Endothelial cell of umbilical vein (primary cell): ENCODE data around the gene NCK2. TPM values are rescaled to one million over a fixed set of nuclear protein-coding genes. Genes with fewer than 3 reads are reported as not detected.

Source experiments
- BruUV-seq: library from RNA; stranded (reverse); fragments of 400-500 nt; replicated peaks from 2 replicates; lab custom pipeline; 2021; lab: Mats Ljungman, UMichigan
- CTCF ChIA-PET: fragments of 300-600, 350-600 bp; sonication (Branson Sonifier 250); formaldehyde crosslinking; loops from one replicate; lab custom pipeline; 2021; ENCODE audit warnings: antibody characterized with exemption, inconsistent platforms; lab: Charles Lee
- POLR2A ChIA-PET: fragments of 300-600, 350-600 bp; sonication (Branson Sonifier 250); formaldehyde crosslinking; loops from one replicate; lab custom pipeline; 2021; ENCODE audit warnings: antibody characterized with exemption, inconsistent platforms; lab: Charles Lee
- DNase-seq: peaks from one replicate; pipeline ENCODE4 v3.0.0-alpha.2; 2011; ENCODE audit warnings: low read depth, low spot score
- FAIRE-seq: peaks from 2 replicates; lab custom pipeline; 2011; peaks lifted over from hg19 to GRCh38; lab: Jason Lieb, UNC
- H2AFZ ChIP-seq: 2 replicates; pipeline ENCODE4 v1.6.0; 2012; ENCODE audit warnings: low read depth, low read length, control low read depth, inconsistent platforms
- H3K27ac ChIP-seq: 2 replicates; pipeline ENCODE4 v1.5.1; 2011; ENCODE audit warnings: low read depth, mild to moderate bottlenecking, control low read depth, low read length, moderate library complexity; ENCODE audit not compliant: insufficient read depth
- H3K27me3 ChIP-seq, 2 experiments: 2 replicates each; pipeline versions ENCODE4 v1.6.0 to v1.6.1; 2011; ENCODE audit warnings: low read length in 2 of 2, mixed read lengths in 1 of 2; ENCODE audit not compliant: control insufficient read depth in 2 of 2, insufficient read depth in 2 of 2
- H3K36me3 ChIP-seq, 2 experiments: 2 replicates in 1 of 2; 3 replicates in 1 of 2; pipeline ENCODE4 v1.5.1; 2011; ENCODE audit warnings: low read length in 2 of 2, mild to moderate bottlenecking in 1 of 2, moderate library complexity in 1 of 2; ENCODE audit not compliant: control insufficient read depth in 2 of 2, insufficient read depth in 2 of 2; ENCODE audit errors: extremely low read depth in 1 of 2
- H3K4me1 ChIP-seq: 3 replicates; pipeline ENCODE4 v1.5.1; 2011; ENCODE audit warnings: mild to moderate bottlenecking, low read length; ENCODE audit not compliant: control insufficient read depth, insufficient read depth; ENCODE audit errors: extremely low read depth
- H3K4me2 ChIP-seq: 2 replicates; pipeline ENCODE4 v1.6.1; 2011; ENCODE audit warnings: low read length, control low read depth, mixed read lengths; ENCODE audit not compliant: insufficient read depth
- H3K4me3 ChIP-seq, 3 experiments: fragments of 200-600 bp in 1 of 3; sonication (generic), shearing (Covaris generic) in 1 of 3; replicated peaks in 1 of 3; 2 replicates each; pipeline ENCODE4 v1.5.1; 2011 to 2016; ENCODE audit warnings: control low read depth in 3 of 3, low read length in 3 of 3, mild to moderate bottlenecking in 2 of 3, inconsistent platforms in 1 of 3, low read depth in 1 of 3, moderate library complexity in 1 of 3; ENCODE audit not compliant: insufficient read depth in 1 of 3
- H3K79me2 ChIP-seq: 2 replicates; pipeline ENCODE4 v1.6.0; 2012; ENCODE audit warnings: low read length, inconsistent platforms; ENCODE audit not compliant: control insufficient read depth, insufficient read depth
- H3K9ac ChIP-seq: replicated peaks from 2 replicates; pipeline ENCODE3; 2011; ENCODE audit warnings: low read length, control low read depth; ENCODE audit not compliant: insufficient read depth; ENCODE audit errors: extremely low read depth
- H3K9me1 ChIP-seq: replicated peaks from 3 replicates; pipeline ENCODE4 v1.6.0; 2011; ENCODE audit warnings: mild to moderate bottlenecking, low read length; ENCODE audit not compliant: control insufficient read depth, insufficient read depth; ENCODE audit errors: extremely low read depth
- H3K9me3 ChIP-seq: replicated peaks from 2 replicates; pipeline ENCODE4 v1.5.1; 2012; ENCODE audit warnings: low read length, inconsistent platforms; ENCODE audit not compliant: control insufficient read depth, insufficient read depth
- H4K20me1 ChIP-seq: replicated peaks from 2 replicates; pipeline ENCODE3; 2011; ENCODE audit warnings: mild to moderate bottlenecking, low read length; ENCODE audit not compliant: control insufficient read depth, insufficient read depth; ENCODE audit errors: extremely low read depth
- CTCF ChIP-seq, 2 donors: IDR thresholded peaks; 1 replicate in 1 of 2; 2 replicates in 1 of 2; pipeline ENCODE4 v1.5.1; 2011; ENCODE audit warnings: low read length in 2 of 2, mild to moderate bottlenecking in 2 of 2, moderate library complexity in 2 of 2, control low read depth in 1 of 2, inconsistent platforms in 1 of 2, low read depth in 1 of 2; ENCODE audit not compliant: insufficient read depth in 1 of 2; ENCODE audit errors: extremely low read depth in 1 of 2
- EZH2 ChIP-seq: IDR thresholded peaks from 2 replicates; pipeline ENCODE4 v1.6.1; 2012; ENCODE audit warnings: borderline replicate concordance, low read depth, mild to moderate bottlenecking, moderate library complexity, low read length, inconsistent platforms; ENCODE audit not compliant: severe bottlenecking
- FOS ChIP-seq: IDR thresholded peaks from 2 replicates; pipeline ENCODE4 v1.6.1; 2011; ENCODE audit warnings: mild to moderate bottlenecking, low read length, moderate library complexity, borderline replicate concordance; ENCODE audit not compliant: insufficient read depth
- GATA2 ChIP-seq: IDR thresholded peaks from 2 replicates; pipeline ENCODE4 v1.7.0; 2011; ENCODE audit warnings: low read depth, mild to moderate bottlenecking, moderate library complexity, mixed read lengths, low read length; ENCODE audit not compliant: insufficient read length, insufficient read depth
- JUN ChIP-seq: IDR thresholded peaks from 2 replicates; pipeline ENCODE4 v1.6.1; 2011; ENCODE audit warnings: borderline replicate concordance, low read depth; ENCODE audit not compliant: insufficient read length, insufficient read depth
- MAX ChIP-seq: IDR thresholded peaks from 2 replicates; pipeline ENCODE4 v1.6.1; 2011; ENCODE audit not compliant: insufficient read depth, insufficient read length
- MYC ChIP-seq: IDR thresholded peaks from one replicate; pipeline ENCODE4 v1.6.1; 2011; ENCODE audit warnings: mild to moderate bottlenecking, low read depth, low read length
- POLR2A ChIP-seq: IDR thresholded peaks from 2 replicates; pipeline ENCODE4 v1.6.1; 2012; ENCODE audit warnings: low read depth, mild to moderate bottlenecking, control low read depth, low read length
- POLR2AphosphoS5 ChIP-seq: IDR thresholded peaks from 2 replicates; pipeline ENCODE4 v1.6.1; 2012; ENCODE audit warnings: low read depth, mild to moderate bottlenecking, control low read depth, low read length, moderate library complexity; ENCODE audit not compliant: insufficient read depth
- dilution Hi-C: fragments of 300-500 bp; cut with MboI; formaldehyde crosslinking; loops from one replicate; pipeline ENCODE4 v1.15.0; 2019; ENCODE audit warnings: low sequenced_read_pairs; ENCODE audit not compliant: extremely low pct_ligation_motif_present
- intact Hi-C: fragments of 100-400 bp; cut with micrococcal nuclease; formaldehyde crosslinking; loops from one replicate; pipeline ENCODE4 v1.10.0; 2022
- polyA plus RNA-seq, 4 experiments: library from polyadenylated mRNA; depleted of rRNA in 3 of 4; stranded (reverse) in 3 of 4; unstranded in 1 of 4; fragments of >200 nt; gene quantifications; 2 replicates each; pipeline versions ENCODE4 v1.2.1 to v1.2.3, GENCODE V29; 2011 to 2012; ENCODE audit warnings: missing spikeins in 1 of 4
- total RNA-seq: library from RNA; stranded (reverse); gene quantifications from 2 replicates; pipeline ENCODE4 v1.2.3, GENCODE V29; 2021

NCK2 gene
- total and polyA plus RNA-seq, 2 donors (not counting 3 experiments of a cell fraction or from before 2014, with no cell fraction given), result 23.8 to 39.1 TPM

- H3K27me3 ChIP-seq, result no peaks in the 10 kb centered on the region
- H2AFZ ChIP-seq, result no peak overlapping the region
- H4K20me1 ChIP-seq, result peaks cover 3% of the 10 kb centered on the region
- H3K79me2 ChIP-seq, result no peaks in the 10 kb centered on the region
- H3K27ac ChIP-seq, result no peak overlapping the region
- CTCF ChIA-PET, result no interaction called here
- TF ChIP-seq EZH2, result no peak
- no peak for TF ChIP-seq GATA2
- TF ChIP-seq POLR2A, result no peak
- no peak for TF ChIP-seq MAX
- TF ChIP-seq FOS, result no peak
- no peak for TF ChIP-seq MYC
- no peak for TF ChIP-seq JUN
- TF ChIP-seq CTCF (IDR thresholded peaks at IDR 0.05; ENCODE audit: extremely low read depth in 1 of 2, insufficient read depth in 1 of 2, low read depth in 1 of 2, low read length in 2 of 2), result no peak
- no peak for TF ChIP-seq POLR2AphosphoS5
- H3K9me3 ChIP-seq, result no peaks in the 10 kb centered on the region
- H3K36me3 ChIP-seq, result no peaks in the 10 kb centered on the region
- no TSS peak for BruUV-seq
- dilution Hi-C loops, result no loop called here
- no peak overlapping the region for H3K9ac ChIP-seq
- no peaks in the 10 kb centered on the region for H3K4me1 ChIP-seq
- intact Hi-C loops, result no loop called here
- FAIRE-seq, result no peak
- POLR2A ChIA-PET, result no interaction called here
- no peak overlapping the region for H3K4me2 ChIP-seq
- H3K4me3 ChIP-seq, result no peak overlapping the region
- no peak for DNase-seq
- no peaks in the 10 kb centered on the region for H3K9me1 ChIP-seq
Measured at GRCh38 chr2:105873281-105873680, 128.6 kb downstream of the NCK2 start.
